ENCODE data around the gene HOXA3.

Gene HOXA3

GRCh38 chr7:27189997-27190748 is 37.8 kb upstream of the HOXA3 start:
- DNase-seq, result no peak

- DNase-seq, result no peak
Observed at GRCh38 chr7:27189295-27189996, 37.1 kb upstream of the HOXA3 start.

DNA sequence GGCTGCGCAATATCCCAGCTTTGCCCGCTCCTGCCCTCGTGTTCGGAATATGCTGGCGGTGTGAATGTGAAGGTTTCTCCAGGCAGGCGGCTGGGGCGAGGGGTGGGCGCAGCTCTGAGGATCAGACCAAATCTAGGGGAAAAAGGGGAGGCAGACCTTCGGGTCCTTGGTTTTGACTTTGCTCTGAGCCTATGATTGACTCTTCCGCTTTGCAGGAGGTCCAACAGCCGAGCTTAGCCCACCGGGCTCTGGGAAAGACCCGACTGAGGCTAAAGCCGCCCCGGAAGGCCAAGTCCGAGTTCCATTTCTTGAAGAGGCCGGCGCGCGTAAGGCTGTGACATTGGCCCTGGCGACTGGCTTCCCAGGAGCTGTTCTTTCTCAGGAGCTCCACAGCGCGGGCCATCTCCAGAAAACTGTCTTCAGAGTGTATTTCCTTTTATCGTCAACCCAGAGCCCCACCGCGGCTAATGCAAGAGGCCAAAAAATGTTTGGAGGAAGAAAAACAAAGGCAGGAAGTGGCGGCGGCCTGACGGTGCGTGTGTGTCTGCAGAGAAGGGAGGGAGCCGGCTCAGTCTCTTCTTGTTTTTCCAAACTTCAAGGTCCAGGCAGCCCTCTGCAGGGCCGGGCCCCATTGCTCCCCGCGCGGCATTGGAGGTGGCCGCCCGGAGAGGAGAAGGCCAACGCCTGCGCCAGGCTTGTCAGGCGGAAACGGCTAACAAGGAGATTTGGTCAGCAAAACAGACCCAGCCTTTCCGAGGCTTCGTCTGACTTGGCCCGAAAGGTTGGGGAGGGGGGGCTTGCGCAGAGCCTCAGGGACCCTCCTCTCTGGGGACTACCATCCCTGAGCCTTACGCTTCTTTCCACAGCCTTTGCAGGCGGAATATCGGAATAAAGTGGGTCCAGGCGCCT is 36.3 kb upstream of the HOXA3 start:
- no peak for DNase-seq

GRCh38 chr7:27187475-27188385 is 35.3 kb upstream of the HOXA3 start:
- no peak for DNase-seq

DNA sequence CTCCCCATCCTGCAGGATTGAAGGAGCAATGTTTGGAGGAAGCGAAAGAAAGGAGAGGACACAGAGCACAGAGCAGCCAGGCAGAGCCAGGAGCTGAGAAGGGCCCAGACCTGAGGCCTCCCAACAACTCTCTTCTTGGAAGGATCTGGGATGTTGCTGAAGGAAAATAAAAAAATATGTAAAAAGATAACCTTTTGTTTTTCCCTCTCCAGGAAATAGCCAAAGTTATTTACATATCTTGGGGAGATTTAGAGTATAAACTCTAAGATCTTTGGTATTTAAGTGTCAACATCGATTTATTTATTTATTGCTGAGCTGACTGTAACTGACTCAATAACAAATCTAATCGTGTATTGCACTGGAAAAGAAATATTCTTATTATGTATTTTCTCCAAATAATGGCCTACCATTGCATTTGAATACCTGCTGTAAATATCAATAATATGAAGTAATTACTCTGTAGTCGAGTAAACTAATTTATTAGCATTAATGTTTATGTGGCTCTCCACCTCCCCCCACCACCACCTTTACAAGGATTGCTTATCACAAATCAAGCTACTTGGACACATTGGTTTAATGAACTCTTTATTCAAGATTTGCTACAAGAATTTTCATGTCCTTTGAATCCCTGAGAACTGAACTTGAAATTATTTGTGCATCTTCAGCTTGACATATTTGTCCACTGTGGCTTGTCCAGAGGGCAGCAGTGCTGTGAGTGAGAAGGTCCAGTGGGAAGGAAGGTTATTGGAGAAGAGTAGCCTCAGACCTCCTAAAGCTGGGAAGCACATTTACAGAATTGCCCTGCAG is 34.5 kb upstream of the HOXA3 start:
- no peak for DNase-seq

- no peak for DNase-seq
Observed at GRCh38 chr7:27185854-27186667, 33.7 kb upstream of the HOXA3 start.

DNA sequence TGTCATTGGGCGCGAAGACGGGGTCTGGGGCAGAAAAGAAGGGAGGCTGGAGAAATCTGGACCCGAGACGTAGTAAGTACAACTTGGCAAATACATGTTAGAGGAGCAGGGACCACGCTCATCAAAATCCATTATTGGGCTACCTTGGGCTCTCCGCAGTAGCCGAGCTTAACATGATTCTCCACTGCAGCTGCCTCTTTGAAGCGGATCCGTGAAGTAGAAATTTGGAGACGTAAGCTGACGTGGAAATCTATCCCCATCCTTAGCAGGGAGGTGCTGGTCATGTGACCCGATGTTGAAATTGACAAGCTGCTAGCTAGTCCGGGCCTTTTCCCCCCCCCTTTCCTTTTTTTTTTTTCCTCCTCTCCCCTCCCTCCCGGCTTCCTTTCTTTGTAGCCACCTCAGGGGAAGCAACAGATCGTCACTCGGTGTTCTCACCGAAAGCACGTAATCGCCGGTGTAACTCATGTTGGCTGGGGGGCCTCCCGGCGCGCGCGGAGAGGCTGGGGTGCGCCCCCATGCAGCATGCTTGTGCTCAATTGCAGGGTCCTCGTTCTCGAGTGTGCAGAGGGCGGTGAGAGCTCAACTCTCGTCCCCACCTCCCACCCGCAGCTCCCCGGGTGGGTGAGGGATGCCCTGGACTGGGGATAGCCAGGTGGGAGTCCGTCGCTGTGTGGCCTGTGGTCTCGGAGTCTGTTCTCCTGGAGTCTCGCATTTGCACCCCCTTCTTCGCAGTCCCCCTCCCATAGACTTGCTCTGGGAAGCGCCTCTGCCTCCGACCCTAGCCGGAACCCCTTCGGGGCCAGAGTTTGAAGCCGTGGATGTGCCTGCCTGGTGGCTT is 32.9 kb upstream of the HOXA3 start, which contains the start of gene HOXA11:
Gene HOXA11 (minus strand): TSS at position 220 of the 841 bp plus-strand sequence. CDS start 88 bp downstream, at position 132.
- no peak for DNase-seq

DNA sequence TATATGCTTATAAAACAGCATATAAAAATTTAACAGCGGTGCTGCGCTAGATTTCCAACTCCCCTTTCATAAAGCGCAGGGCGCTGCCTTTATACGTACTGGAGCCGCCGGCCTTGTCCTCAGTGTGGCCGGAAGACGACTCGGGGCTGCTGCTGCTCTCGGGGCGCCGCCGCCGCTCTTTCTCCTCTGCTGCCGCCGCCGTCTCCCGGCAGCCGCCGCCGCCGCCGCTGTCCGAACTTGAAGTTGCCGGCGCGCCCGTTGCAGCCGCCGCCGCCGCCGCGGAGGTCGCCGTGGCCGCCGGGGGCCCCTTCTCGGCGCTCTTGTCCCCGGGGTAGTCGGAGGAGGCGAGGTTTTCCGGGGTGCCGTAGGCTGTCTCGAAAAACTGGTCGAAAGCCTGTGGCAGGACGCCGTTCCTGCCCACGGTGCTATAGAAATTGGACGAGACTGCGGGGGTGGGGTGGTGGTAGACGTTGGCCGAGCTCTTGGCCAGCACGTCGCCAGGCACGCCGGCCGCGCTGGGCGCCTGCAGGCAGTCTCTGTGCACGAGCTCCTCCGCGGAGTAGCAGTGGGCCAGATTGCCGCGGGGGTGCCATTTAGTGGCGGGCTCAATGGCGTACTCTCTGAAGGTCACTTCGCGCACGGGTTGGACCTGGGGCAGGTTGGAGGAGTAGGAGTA is 32.1 kb upstream of the HOXA3 start:
- DNase-seq, result no peak

GRCh38 chr7:27183682-27184336 is 31.4 kb upstream of the HOXA3 start:
- DNase-seq, result no peak

DNA sequence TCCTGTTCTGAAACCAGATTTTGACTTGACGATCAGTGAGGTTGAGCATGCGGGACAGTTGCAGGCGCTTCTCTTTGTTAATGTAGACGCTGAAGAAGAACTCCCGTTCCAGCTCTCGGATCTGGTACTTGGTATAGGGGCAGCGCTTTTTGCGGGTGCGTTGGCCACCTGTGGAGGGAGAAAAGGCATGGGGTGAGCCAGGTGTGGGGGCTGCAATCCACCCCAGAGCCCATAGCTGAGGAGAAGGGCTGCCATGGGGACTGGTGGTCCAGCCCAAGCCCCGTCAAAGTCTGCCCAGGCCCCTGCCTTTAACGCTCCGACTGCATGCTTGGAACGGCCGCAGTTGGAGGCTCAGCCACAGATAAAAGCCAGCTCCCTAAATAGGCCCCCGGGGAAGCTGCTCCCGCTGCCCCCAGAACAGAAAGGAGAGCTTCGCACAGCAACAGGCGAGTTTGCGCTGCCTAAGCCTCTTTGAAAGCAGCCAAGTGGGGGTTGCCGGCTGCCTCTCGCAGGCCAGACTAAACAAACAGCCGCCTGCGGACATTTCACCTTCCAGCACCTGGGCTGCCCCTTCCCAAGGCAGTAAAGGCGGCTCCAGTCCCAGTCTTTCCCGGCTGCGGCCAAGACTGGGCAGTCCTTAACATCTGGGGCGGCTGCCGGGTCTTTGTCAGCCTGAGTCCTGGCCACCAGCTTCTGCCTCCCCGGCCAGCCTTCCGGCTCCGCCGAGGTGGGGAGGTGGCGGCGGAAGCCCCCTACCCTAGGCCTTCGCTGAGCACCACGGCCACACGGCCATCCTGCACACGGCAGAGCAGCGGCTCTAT is 30.7 kb upstream of the HOXA3 start:
- no peak for DNase-seq

- DNase-seq, result no peak
Observed at GRCh38 chr7:27182285-27182841, 30.0 kb upstream of the HOXA3 start.

DNA sequence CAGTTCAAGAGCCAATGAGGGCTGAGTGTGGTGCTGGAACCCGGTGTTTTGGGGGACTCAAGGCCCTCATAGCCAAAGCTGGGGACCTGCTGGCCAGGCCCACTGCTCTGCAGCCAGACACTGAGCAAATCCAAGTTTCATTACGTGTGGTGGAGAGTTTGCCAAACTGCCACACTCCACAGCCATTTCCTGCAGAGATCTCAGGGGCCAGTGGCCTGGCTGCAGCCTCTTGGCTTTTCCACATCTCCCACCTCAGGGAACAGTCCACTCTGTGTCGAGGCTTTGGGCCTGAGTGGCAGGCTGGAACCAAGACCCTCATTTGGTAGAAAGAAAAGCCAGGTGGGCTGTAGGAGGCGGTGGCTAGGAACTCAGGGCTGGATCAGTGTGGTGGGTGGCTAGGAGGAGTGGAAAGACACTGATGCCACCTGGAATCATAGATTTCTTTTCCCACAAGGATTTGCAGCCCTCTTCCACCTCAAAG is 29.5 kb upstream of the HOXA3 start:
- no peak for DNase-seq

- no peak for DNase-seq
Observed at GRCh38 chr7:27180431-27181420, 28.3 kb upstream of the HOXA3 start.

All from anterior cingulate cortex (tissue), 58 donors.